Measurements from ENCODE around the gene KCNQ4.

GRCh38 chr1:40837601-40838000, 54.0 kb downstream of the KCNQ4 start:
- TF ChIP-seq CTCF (conservative IDR thresholded peaks at IDR 0.05; ENCODE audit: low read depth in 2 of 2) (no peak), POLR2AphosphoS5 (IDR thresholded peaks at IDR 0.05; ENCODE audit: low read depth) (no peak), CREB1 (CRISPR knock-in tag; IDR thresholded peaks at IDR 0.05; ENCODE audit: low read depth) (no peak), JUNB (IDR thresholded peaks at IDR 0.05; ENCODE audit: unreplicated experiment) (no peak), EZH2 (IDR thresholded peaks at IDR 0.05; ENCODE audit: low read depth, unreplicated experiment) (no peak), REST (IDR thresholded peaks at IDR 0.05; ENCODE audit: unreplicated experiment) (no peak)

Data from GM23338 (cell line).